Measurements from ENCODE around the gene PASD1. TPM values are rescaled to one million over a fixed set of nuclear protein-coding genes. Genes with fewer than 3 reads are reported as not detected.
"Not testable (repeated sequence)": the region's sequence is repeated elsewhere in the genome, so short reads cannot be mapped to it uniquely, and the experiment has no call there.

The PASD1 gene
- total RNA-seq, 1 experiment from 2014 or later, result not detected

- Mint-ChIP-seq H3K4me3 (ENCODE audit: low read depth, unreplicated experiment) (no peak overlapping the region), H3K4me1 (ENCODE audit: low read depth, unreplicated experiment) (no peaks in the 10 kb centered on the region), H3K9me3 (ENCODE audit: low read depth, unreplicated experiment) (no peaks in the 10 kb centered on the region), H3K36me3 (ENCODE audit: insufficient read depth, unreplicated experiment) (no peaks in the 10 kb centered on the region), H3K27ac (ENCODE audit: unreplicated experiment) (no peak overlapping the region), H3K27me3 (ENCODE audit: unreplicated experiment) (peaks cover 37% of the 10 kb centered on the region)
- CTCF ChIA-PET, result no interaction called here
- no TSS peak for BruUV-seq (replicated peaks)
- DNase-seq, result no peak
- intact Hi-C loops (cut with micrococcal nuclease; ENCODE audit: unreplicated experiment), result no loop called here
- TF ChIP-seq CTCF (IDR thresholded peaks at IDR 0.05; ENCODE audit: unreplicated experiment), result no peak
Measured at GRCh38 chrX:151695583-151696340, 132.3 kb downstream of the PASD1 start.

DNA sequence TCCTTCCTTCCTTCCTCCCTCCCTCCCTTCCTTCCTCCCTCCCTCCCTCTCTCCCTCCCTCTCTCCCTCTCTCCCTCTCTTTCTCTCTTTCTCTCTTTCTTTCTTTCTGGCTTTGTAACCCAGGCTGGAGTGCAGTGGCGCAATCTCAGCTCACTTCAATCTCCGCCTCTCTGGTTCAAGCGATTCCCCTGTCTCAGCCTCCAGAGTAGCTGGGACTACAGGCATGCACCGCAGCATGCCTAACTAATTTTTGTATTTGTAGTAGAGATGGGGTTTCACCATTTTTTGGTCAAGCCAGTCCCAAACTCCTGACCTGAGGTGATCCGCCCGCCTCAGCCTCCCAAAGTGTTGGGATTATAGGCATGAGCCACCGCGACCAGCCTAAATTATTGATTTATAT, 133.6 kb downstream of the PASD1 start:
- CTCF ChIA-PET; H3K27ac Mint-ChIP-seq (ENCODE audit: unreplicated experiment); H3K36me3 Mint-ChIP-seq (ENCODE audit: insufficient read depth, unreplicated experiment); intact Hi-C loops (cut with micrococcal nuclease; ENCODE audit: unreplicated experiment); H3K9me3 Mint-ChIP-seq (ENCODE audit: low read depth, unreplicated experiment); BruUV-seq (replicated peaks); DNase-seq; H3K4me1 Mint-ChIP-seq (ENCODE audit: low read depth, unreplicated experiment); H3K4me3 Mint-ChIP-seq (ENCODE audit: low read depth, unreplicated experiment): not testable (repeated sequence)
- peaks cover 37% of the 10 kb centered on the region for H3K27me3 Mint-ChIP-seq (ENCODE audit: unreplicated experiment)

DNA sequence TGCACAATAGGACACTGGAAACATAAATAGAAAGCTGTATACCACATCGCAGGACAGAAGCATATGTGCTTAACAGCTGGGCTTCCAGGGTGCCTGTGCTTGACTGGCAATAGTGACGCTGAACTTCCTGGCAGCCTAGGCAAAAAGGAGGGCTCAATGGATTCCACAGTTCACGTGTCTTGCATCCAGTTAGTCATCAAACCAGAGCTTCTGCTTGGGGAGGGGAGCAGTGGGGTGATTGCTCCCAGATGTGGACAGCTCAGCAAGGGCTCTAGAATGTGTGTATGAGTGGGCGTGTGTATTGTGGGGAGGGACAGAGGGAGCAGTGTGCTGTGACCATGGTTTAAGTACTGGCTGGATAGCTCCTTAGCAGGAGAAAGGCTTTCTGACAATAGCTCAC, 134.0 kb downstream of the PASD1 start:
- Mint-ChIP-seq H3K9me3 (ENCODE audit: low read depth, unreplicated experiment) (no peaks in the 10 kb centered on the region), H3K27ac (ENCODE audit: unreplicated experiment) (no peak overlapping the region), H3K4me3 (ENCODE audit: low read depth, unreplicated experiment) (no peak overlapping the region), H3K27me3 (ENCODE audit: unreplicated experiment) (peaks cover 37% of the 10 kb centered on the region), H3K4me1 (ENCODE audit: low read depth, unreplicated experiment) (no peaks in the 10 kb centered on the region), H3K36me3 (ENCODE audit: insufficient read depth, unreplicated experiment) (no peaks in the 10 kb centered on the region)
- BruUV-seq (replicated peaks), result no TSS peak
- intact Hi-C loops (cut with micrococcal nuclease; ENCODE audit: unreplicated experiment), result no loop called here
- DNase-seq, result no peak
- no peak for TF ChIP-seq CTCF (IDR thresholded peaks at IDR 0.05; ENCODE audit: unreplicated experiment)
- CTCF ChIA-PET, result no interaction called here

GRCh38 chrX:151698485-151698884, 135.0 kb downstream of the PASD1 start:
- H3K4me1 Mint-ChIP-seq (ENCODE audit: low read depth, unreplicated experiment), result no peaks in the 10 kb centered on the region
- H3K27me3 Mint-ChIP-seq (ENCODE audit: unreplicated experiment), result peaks cover 37% of the 10 kb centered on the region
- no peak overlapping the region for H3K4me3 Mint-ChIP-seq (ENCODE audit: low read depth, unreplicated experiment)
- H3K9me3 Mint-ChIP-seq (ENCODE audit: low read depth, unreplicated experiment), result no peaks in the 10 kb centered on the region
- no peaks in the 10 kb centered on the region for H3K36me3 Mint-ChIP-seq (ENCODE audit: insufficient read depth, unreplicated experiment)
- BruUV-seq (replicated peaks), result no TSS peak
- H3K27ac Mint-ChIP-seq (ENCODE audit: unreplicated experiment), result no peak overlapping the region
- TF ChIP-seq CTCF (IDR thresholded peaks at IDR 0.05; ENCODE audit: unreplicated experiment), result no peak
- CTCF ChIA-PET, result no interaction called here
- no peak for DNase-seq
- intact Hi-C loops (cut with micrococcal nuclease; ENCODE audit: unreplicated experiment), result no loop called here

DNA sequence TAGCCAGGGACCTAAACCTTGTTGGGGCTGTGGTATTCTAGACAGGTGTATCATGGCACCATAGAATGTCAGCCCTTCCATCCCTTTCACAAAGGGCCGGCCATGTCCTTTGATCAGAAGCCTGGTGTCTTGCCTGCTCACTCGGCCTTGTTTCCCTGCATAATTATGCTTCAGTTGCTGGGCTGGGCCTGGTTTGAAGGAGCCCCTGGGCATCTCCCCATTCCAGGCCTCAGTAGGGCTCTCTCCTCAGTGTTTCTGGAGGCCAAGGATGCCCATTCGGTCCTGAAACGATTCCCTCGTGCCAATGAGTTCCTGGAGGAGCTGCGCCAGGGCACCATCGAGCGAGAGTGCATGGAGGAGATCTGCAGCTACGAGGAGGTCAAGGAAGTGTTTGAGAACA, 136.3 kb downstream of the PASD1 start:
- H3K27ac Mint-ChIP-seq (ENCODE audit: unreplicated experiment), result no peak overlapping the region
- H3K4me3 Mint-ChIP-seq (ENCODE audit: low read depth, unreplicated experiment), result no peak overlapping the region
- no peak for TF ChIP-seq CTCF (IDR thresholded peaks at IDR 0.05; ENCODE audit: unreplicated experiment)
- H3K36me3 Mint-ChIP-seq (ENCODE audit: insufficient read depth, unreplicated experiment), result no peaks in the 10 kb centered on the region
- H3K4me1 Mint-ChIP-seq (ENCODE audit: low read depth, unreplicated experiment), result no peaks in the 10 kb centered on the region
- no TSS peak for BruUV-seq (replicated peaks)
- DNase-seq, result no peak
- peaks cover 40% of the 10 kb centered on the region for H3K27me3 Mint-ChIP-seq (ENCODE audit: unreplicated experiment)
- CTCF ChIA-PET, result no interaction called here
- intact Hi-C loops (cut with micrococcal nuclease; ENCODE audit: unreplicated experiment), result no loop called here
- no peaks in the 10 kb centered on the region for H3K9me3 Mint-ChIP-seq (ENCODE audit: low read depth, unreplicated experiment)

All from Calu3 (cell line).